Fibroblast of lung (primary cell): Measurements from ENCODE around the gene TMEM117.

ENCODE experiments used
- CTCF ChIP-seq, 2 donors: IDR thresholded peaks in 1 of 2; conservative IDR thresholded peaks in 1 of 2; 1 replicate in 1 of 2; 2 replicates in 1 of 2; pipeline ENCODE4 v1.5.1; 2011 to 2012; ENCODE audit warnings: low read length in 2 of 2, control low read depth in 1 of 2, inconsistent platforms in 1 of 2, low read depth in 1 of 2, mild to moderate bottlenecking in 1 of 2
- EZH2 ChIP-seq: IDR thresholded peaks from 2 replicates; pipeline ENCODE4 v1.5.1; 2012; ENCODE audit warnings: low read length, control low read depth, mild to moderate bottlenecking; ENCODE audit errors: missing control alignments

GRCh38 chr12:44372259-44372658 lies 536.4 kb downstream of the TMEM117 start:
- TF ChIP-seq EZH2 (no peak), CTCF (conservative IDR thresholded peaks at IDR 0.05 in 1 of 2, IDR thresholded peaks at IDR 0.05 in 1 of 2; ENCODE audit: low read depth in 1 of 2, low read length in 2 of 2) (no peak)
